IgD-negative memory B cell (primary cell): Measurements from ENCODE around the gene ZNF37A. TPM values are rescaled to one million over a fixed set of nuclear protein-coding genes. Genes with fewer than 3 reads are reported as not detected.
"Not testable (repeated sequence)": the region's sequence is repeated elsewhere in the genome, so short reads cannot be mapped to it uniquely, and the experiment has no call there.

Experiments used
- H3K27ac Mint-ChIP-seq, 3 donors: one replicate each; pipeline ENCODE4 v1.8.0; 2020 to 2022; ENCODE audit warnings: mild to moderate bottlenecking in 3 of 3, mixed read lengths in 3 of 3, moderate library complexity in 1 of 3
- H3K27me3 Mint-ChIP-seq: one replicate; pipeline ENCODE4 v1.8.0; 2021; ENCODE audit warnings: mixed read lengths
- H3K36me3 Mint-ChIP-seq: one replicate; pipeline ENCODE4 v1.8.0; 2020; ENCODE audit warnings: mild to moderate bottlenecking, mixed read lengths
- H3K4me1 Mint-ChIP-seq, 3 donors: one replicate each; pipeline ENCODE4 v1.8.0; 2020 to 2022; ENCODE audit warnings: mixed read lengths in 3 of 3, mild to moderate bottlenecking in 1 of 3
- H3K4me3 Mint-ChIP-seq, 4 donors: one replicate each; pipeline ENCODE4 v1.8.0; 2020 to 2022; ENCODE audit warnings: mild to moderate bottlenecking in 4 of 4, mixed read lengths in 4 of 4, moderate library complexity in 3 of 4
- H3K9me3 Mint-ChIP-seq, 3 donors: one replicate each; pipeline ENCODE4 v1.8.0; 2020 to 2021; ENCODE audit warnings: mixed read lengths in 3 of 3, mild to moderate bottlenecking in 1 of 3
- polyA plus RNA-seq: library from polyadenylated mRNA; unstranded; fragments of 300-500 nt; fragmentation: Illumina TruSeq; gene quantifications from one replicate; pipeline ENCODE4 v1.2.3, GENCODE V29; 2021

ZNF37A gene
- 6.2 TPM for polyA plus RNA-seq

- Mint-ChIP-seq H3K4me1 (peaks cover 16 to 18% (median 18%) of the 10 kb centered on the region in 3 donors), H3K4me3 (peak within 1 kb of the TSS; percentile 92 to 95 (median 93)), H3K36me3 (peaks cover 20% of the 10 kb centered on the region), H3K27ac (peak within 1 kb of the TSS; percentile 36 to 96 (median 94)), H3K27me3 (no peaks in the 10 kb centered on the region), H3K9me3 (peaks cover 0 to 14% (median 2%) of the 10 kb centered on the region in 3 donors)
These were observed at the start of gene ZNF37A for GRCh38 chr10:38094158-38094926. Gene ZNF37A (plus strand): TSS chr10:38094337. CDS start chr10:38096618, 2,281 bp downstream.

DNA sequence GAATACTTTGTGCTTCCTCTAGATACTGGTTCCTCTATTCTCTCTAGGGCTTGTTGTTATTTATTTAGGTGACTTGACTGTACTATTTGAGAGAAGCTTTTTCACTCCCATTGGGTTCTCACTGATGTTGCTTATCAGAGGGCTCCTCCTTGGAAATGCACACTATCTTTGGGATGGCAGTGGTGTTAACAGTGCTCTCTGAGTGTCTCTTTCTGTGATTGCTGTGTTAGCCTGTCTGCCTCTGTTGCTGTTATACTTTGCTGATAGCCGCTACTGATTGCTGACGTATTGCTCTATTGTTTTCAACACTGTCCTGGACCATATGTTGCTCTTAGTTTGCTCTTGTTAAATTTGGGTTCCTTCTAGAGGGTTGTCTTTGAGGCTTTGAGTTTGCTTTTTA is 49.0 kb upstream of the ZNF37A start:
- peaks cover 33% of the 10 kb centered on the region for H3K36me3 Mint-ChIP-seq
- H3K27ac Mint-ChIP-seq, result no peak overlapping the region
- no peaks in the 10 kb centered on the region for H3K27me3 Mint-ChIP-seq
- H3K4me1 Mint-ChIP-seq, result peaks cover 9 to 11% (median 9%) of the 10 kb centered on the region in 3 donors
- no peak overlapping the region for H3K4me3 Mint-ChIP-seq
- peaks cover 2 to 11% (median 8%) of the 10 kb centered on the region in 3 donors for H3K9me3 Mint-ChIP-seq

DNA sequence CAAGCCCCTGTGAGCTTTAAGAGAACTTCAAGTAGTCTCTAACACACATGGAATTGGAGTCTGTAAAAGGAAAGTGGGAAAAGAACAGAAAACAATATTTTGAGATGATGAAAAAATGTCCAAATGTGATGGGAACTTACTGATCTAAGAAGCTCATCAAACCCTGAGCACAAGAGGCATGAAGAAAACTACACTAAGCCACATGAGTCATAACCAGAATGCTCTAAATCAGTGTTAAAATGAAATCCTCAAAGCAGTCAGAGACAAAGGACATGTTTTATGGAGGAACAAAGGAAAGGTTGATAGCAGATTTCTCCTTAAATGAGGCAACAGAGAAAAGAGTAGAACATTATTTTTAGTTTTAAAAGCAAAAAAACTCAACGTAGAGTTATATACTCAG is 46.5 kb upstream of the ZNF37A start:
- no peak overlapping the region for H3K27ac Mint-ChIP-seq
- peak overlapping the region in 1 of 4 donors; percentile 28 for H3K4me3 Mint-ChIP-seq
- H3K27me3 Mint-ChIP-seq, result no peaks in the 10 kb centered on the region
- peaks cover 39% of the 10 kb centered on the region for H3K36me3 Mint-ChIP-seq
- H3K4me1 Mint-ChIP-seq, result peaks cover 0 to 6% (median 5%) of the 10 kb centered on the region in 3 donors
- peaks cover 2 to 18% (median 12%) of the 10 kb centered on the region in 3 donors for H3K9me3 Mint-ChIP-seq

GRCh38 chr10:38050212-38050611 is 43.9 kb upstream of the ZNF37A start:
- peaks cover 49% of the 10 kb centered on the region for H3K36me3 Mint-ChIP-seq
- peaks cover 15 to 35% (median 32%) of the 10 kb centered on the region in 3 donors for H3K9me3 Mint-ChIP-seq
- peaks cover 0 to 4% (median under 1%) of the 10 kb centered on the region in 3 donors for H3K4me1 Mint-ChIP-seq
- H3K27ac Mint-ChIP-seq, result peak overlapping the region in 1 of 3 donors; percentile 73
- no peaks in the 10 kb centered on the region for H3K27me3 Mint-ChIP-seq
- no peak overlapping the region for H3K4me3 Mint-ChIP-seq

GRCh38 chr10:38054361-38054797 is 39.8 kb upstream of the ZNF37A start:
- H3K27ac Mint-ChIP-seq, result no peak overlapping the region
- no peaks in the 10 kb centered on the region for H3K27me3 Mint-ChIP-seq
- no peak overlapping the region for H3K4me3 Mint-ChIP-seq
- peaks cover 19 to 57% (median 49%) of the 10 kb centered on the region in 3 donors for H3K9me3 Mint-ChIP-seq
- peaks cover 60% of the 10 kb centered on the region for H3K36me3 Mint-ChIP-seq
- peaks cover 0 to 2% (median 0%) of the 10 kb centered on the region in 3 donors for H3K4me1 Mint-ChIP-seq

DNA sequence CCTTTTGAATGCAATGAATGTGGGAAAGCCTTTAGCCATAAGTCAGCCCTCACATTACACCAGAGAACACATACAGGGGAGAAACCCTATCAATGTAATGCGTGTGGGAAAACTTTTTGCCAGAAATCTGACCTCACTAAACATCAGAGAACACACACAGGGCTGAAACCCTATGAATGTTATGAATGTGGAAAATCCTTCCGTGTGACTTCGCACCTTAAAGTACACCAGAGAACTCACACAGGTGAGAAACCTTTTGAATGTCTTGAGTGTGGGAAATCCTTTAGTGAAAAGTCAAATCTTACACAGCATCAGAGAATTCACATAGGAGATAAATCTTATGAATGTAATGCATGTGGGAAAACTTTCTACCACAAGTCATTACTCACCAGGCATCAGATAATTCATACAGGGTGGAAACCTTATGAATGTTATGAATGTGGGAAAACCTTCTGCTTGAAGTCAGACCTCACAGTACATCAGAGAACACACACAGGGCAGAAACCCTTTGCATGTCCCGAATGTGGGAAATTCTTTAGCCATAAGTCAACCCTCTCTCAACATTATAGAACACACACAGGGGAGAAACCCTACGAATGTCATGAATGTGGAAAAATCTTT is 38.8 kb upstream of the ZNF37A start:
- peaks cover 56% of the 10 kb centered on the region for H3K36me3 Mint-ChIP-seq
- not testable (repeated sequence) for H3K27ac Mint-ChIP-seq, H3K27me3 Mint-ChIP-seq, H3K4me1 Mint-ChIP-seq
- peak overlapping the region in 1 of 4 donors; percentile 6 for H3K4me3 Mint-ChIP-seq
- peaks cover 26 to 58% (median 45%) of the 10 kb centered on the region in 3 donors for H3K9me3 Mint-ChIP-seq

DNA sequence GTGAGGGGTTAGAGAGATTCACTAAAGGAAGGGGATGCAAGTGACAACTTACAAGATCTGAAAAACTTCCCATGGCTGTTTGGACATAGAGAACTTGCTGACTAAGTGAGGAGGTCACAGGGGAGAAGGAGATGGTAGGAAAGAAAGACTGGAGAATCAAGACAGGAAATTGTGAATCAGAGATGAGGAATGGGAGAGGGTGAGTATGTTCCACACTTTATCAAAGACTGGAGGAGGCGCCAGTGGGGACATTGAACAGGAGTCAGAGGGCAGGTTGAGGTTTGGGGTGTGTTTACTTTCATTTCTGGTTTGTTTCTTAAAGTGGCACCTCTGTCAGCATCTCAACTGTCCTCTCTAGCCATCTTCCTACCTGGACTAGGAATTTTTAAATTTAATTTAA is 24.5 kb upstream of the ZNF37A start:
- H3K27ac Mint-ChIP-seq, H3K27me3 Mint-ChIP-seq, H3K4me3 Mint-ChIP-seq, H3K36me3 Mint-ChIP-seq, H3K4me1 Mint-ChIP-seq: not testable (repeated sequence)
- H3K9me3 Mint-ChIP-seq, result peaks cover 3 to 20% (median 7%) of the 10 kb centered on the region in 3 donors

GRCh38 chr10:38070501-38070900 is 23.6 kb upstream of the ZNF37A start:
- Mint-ChIP-seq H3K27ac (no peak overlapping the region), H3K27me3 (no peaks in the 10 kb centered on the region), H3K4me1 (peaks cover 3 to 6% (median 4%) of the 10 kb centered on the region in 3 donors), H3K4me3 (no peak overlapping the region), H3K9me3 (peaks cover 5 to 22% (median 10%) of the 10 kb centered on the region in 3 donors), H3K36me3 (no peaks in the 10 kb centered on the region)

GRCh38 chr10:38072552-38072951 is 21.6 kb upstream of the ZNF37A start:
- Mint-ChIP-seq H3K9me3 (peaks cover 10 to 28% (median 25%) of the 10 kb centered on the region in 3 donors), H3K27ac (no peak overlapping the region), H3K27me3 (no peaks in the 10 kb centered on the region), H3K4me3 (no peak overlapping the region), H3K4me1 (peaks cover 3 to 4% (median 4%) of the 10 kb centered on the region in 3 donors), H3K36me3 (no peaks in the 10 kb centered on the region)

DNA sequence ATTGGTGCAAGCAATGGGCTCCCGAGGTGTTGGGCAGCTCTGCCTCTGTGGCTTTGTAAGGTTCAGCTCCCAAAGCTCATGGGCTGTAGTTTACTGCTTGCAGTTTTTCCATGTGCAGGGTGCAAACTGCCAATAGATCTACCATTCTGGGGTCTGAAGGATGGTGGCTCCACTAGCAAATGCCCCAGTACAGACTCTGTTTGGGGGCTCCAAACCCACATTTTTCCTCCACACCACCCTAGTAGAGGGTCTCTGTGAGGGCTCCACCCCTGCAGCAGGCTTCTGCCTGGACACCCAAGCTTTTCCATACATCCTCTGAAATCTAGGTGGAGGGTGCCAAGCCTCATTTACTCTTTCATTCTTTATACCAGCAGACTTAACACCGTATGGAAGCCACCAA is 17.4 kb upstream of the ZNF37A start:
- no peak overlapping the region for H3K4me3 Mint-ChIP-seq
- no peak overlapping the region for H3K27ac Mint-ChIP-seq
- H3K4me1 Mint-ChIP-seq, result peaks cover 2 to 4% (median 2%) of the 10 kb centered on the region in 3 donors
- no peaks in the 10 kb centered on the region for H3K27me3 Mint-ChIP-seq
- H3K9me3 Mint-ChIP-seq, result peaks cover 10 to 34% (median 28%) of the 10 kb centered on the region in 3 donors
- H3K36me3 Mint-ChIP-seq, result no peaks in the 10 kb centered on the region

DNA sequence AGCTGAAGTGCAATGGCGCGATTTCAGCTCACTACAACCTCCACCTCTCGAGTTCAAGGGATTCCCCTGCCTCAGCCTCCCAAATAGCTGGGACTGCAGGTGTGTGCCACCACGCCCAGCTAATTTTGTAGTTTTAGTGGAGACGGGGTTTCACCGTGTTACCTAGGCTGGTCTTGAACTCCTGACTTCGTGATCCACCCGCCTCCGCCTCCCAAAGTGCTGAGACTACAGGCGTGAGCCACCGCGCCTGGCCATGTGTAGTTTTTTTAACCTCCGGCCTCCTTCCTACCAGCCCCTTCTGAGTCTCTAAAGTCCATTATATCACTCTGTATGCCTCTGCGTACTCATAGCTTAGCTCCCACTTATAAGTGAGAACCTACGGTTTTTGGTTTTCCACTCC is 819 bp upstream of the ZNF37A start:
- not testable (repeated sequence) for H3K27me3 Mint-ChIP-seq, H3K9me3 Mint-ChIP-seq
- H3K4me1 Mint-ChIP-seq, result peaks cover 16 to 18% (median 18%) of the 10 kb centered on the region in 3 donors
- peak overlapping the region in 1 of 3 donors; percentile 96 for H3K27ac Mint-ChIP-seq
- H3K4me3 Mint-ChIP-seq, result peak overlapping the region; percentile 92 to 95 (median 93)
- peaks cover 12% of the 10 kb centered on the region for H3K36me3 Mint-ChIP-seq

- peaks cover 0 to 9% (median 0%) of the 10 kb centered on the region in 3 donors for H3K9me3 Mint-ChIP-seq
- peak overlapping the region; percentile 92 to 95 (median 93) for H3K4me3 Mint-ChIP-seq
- no peaks in the 10 kb centered on the region for H3K27me3 Mint-ChIP-seq
These were observed 350 bp upstream of the ZNF37A start for GRCh38 chr10:38093816-38094157.

DNA sequence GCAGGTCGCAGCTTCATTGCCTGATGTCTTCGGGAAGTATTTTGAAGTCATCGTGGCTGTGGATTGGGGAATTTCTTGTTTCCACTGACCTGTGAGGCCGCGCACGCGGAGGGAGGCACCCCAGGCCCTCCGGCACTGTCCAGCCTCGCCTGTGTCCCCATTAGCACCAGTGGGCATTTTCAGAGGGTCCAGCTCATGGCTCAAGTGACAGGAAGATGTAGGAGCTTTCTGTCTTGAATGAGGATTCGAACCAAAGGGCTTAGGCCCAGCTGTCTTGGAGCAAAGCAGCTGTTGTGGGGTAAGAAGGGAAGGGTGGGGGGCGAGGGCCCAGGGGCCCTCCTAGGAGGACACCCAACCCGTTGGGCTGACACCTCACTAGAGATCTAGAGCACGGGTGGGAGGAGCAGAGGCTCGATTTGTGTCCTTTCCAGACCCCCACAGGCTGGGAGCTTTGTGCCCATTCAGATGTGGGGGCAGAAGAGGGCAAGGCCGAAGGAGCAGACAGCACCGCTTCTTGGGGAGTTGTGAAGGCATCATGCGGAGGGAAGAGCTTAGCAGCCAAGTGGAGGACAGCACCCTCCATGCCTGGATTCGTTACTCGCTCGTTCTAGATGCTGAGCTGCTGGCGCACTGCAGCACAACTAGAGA is 914 bp downstream of the ZNF37A start:
- no peaks in the 10 kb centered on the region for H3K27me3 Mint-ChIP-seq
- peaks cover 16 to 18% (median 18%) of the 10 kb centered on the region in 3 donors for H3K4me1 Mint-ChIP-seq
- peaks cover 25% of the 10 kb centered on the region for H3K36me3 Mint-ChIP-seq
- H3K4me3 Mint-ChIP-seq, result peak overlapping the region; percentile 92 to 95 (median 93)
- H3K9me3 Mint-ChIP-seq, result peaks cover 0 to 20% (median 6%) of the 10 kb centered on the region in 3 donors
- peak overlapping the region; percentile 36 to 96 (median 94) for H3K27ac Mint-ChIP-seq

More at GRCh38 chr10:38093816-38094157, 350 bp upstream of the ZNF37A start:
- Mint-ChIP-seq H3K36me3 (peaks cover 15% of the 10 kb centered on the region), H3K4me1 (peaks cover 16 to 18% (median 18%) of the 10 kb centered on the region in 3 donors), H3K27ac (peak overlapping the region; percentile 36 to 96 (median 94))

- peaks cover 55% of the 10 kb centered on the region for H3K36me3 Mint-ChIP-seq
- H3K4me1 Mint-ChIP-seq, result peaks cover under 1 to 9% (median 5%) of the 10 kb centered on the region in 3 donors
- H3K4me3 Mint-ChIP-seq, result peak overlapping the region in 2 of 4 donors; percentile 13 to 63
- peaks cover 16 to 58% (median 32%) of the 10 kb centered on the region in 3 donors for H3K9me3 Mint-ChIP-seq
- H3K27ac Mint-ChIP-seq, result no peak overlapping the region
- H3K27me3 Mint-ChIP-seq, result no peaks in the 10 kb centered on the region
These were observed 8.7 kb downstream of the ZNF37A start for GRCh38 chr10:38102880-38103279.

DNA sequence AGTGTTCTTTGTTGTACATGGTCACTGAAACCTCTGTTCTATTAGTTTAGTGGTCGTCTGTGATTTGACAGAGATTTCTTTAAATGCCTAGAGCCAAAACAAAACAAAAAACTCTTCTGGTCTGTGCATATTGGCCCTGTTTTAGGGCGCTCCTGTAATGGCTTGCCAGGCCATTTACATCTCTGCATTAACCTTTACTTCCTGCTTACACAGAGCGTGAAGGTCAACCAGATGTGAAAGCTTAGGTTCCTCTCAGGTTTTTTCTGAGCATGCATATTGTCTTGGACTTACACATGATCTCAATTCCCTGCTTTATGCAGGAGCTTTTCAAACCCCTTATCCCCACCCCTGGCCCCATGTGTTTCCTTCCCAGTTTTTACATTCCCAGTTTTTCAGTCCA is 9.6 kb downstream of the ZNF37A start:
- H3K4me3 Mint-ChIP-seq, result no peak overlapping the region
- H3K27me3 Mint-ChIP-seq, result no peaks in the 10 kb centered on the region
- peaks cover 19 to 55% (median 40%) of the 10 kb centered on the region in 3 donors for H3K9me3 Mint-ChIP-seq
- peaks cover 0 to 6% (median 5%) of the 10 kb centered on the region in 3 donors for H3K4me1 Mint-ChIP-seq
- H3K27ac Mint-ChIP-seq, result peak overlapping the region in 1 of 3 donors; percentile 53
- H3K36me3 Mint-ChIP-seq, result peaks cover 53% of the 10 kb centered on the region
